NCI-H1092 treated with DMSO at 0.1 percent for 48 hours (cell line): ENCODE measurements around the gene TFAP2C.

Source experiments
- DNase-seq: peaks from one replicate; lab custom pipeline; 2025; lab: John Stamatoyannopoulos, UW

TFAP2C gene

DNA sequence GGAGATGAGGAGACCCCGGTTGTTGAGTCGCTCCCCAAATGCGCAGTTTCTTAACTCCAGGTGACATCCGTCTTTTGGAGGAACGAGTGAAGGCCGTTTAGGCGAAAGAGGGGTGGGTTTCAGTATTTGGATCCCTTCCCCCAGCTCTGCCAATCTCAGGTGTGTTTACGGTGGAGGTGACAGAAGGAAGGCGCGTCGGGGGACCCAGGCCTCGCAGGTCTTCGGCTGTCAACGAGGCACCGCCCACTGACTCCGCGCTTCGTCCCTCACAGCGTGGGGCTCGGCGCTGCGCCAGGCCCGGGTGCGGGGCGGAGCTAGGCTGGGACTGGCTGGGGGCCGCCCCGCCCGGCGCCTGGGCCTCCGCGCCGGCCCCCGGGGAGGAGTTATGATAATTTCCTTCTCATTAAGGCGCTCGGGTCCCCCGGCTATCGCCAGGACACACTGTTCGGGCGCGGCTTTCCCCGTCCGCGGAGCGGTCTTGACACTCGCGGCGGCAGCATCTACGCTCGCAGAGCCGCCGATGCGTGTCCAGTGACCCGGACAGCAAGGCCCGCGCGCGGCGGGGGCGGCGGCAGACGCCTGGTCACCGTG is at the start of gene TFAP2C:
Gene TFAP2C (plus strand): TSS at position 434 of the 591 bp plus-strand sequence. CDS start 239 bp downstream, outside the sequence.
- no peak for DNase-seq

GRCh38 chr20:56580226-56580625 is 48.9 kb upstream of the TFAP2C start:
- DNase-seq, result no peak

GRCh38 chr20:56581701-56582100 is 47.4 kb upstream of the TFAP2C start:
- no peak for DNase-seq

GRCh38 chr20:56582542-56582941 is 46.6 kb upstream of the TFAP2C start:
- no peak for DNase-seq

- no peak for DNase-seq
Observed at GRCh38 chr20:56584916-56585315, 44.2 kb upstream of the TFAP2C start.

GRCh38 chr20:56587307-56588041 is 41.6 kb upstream of the TFAP2C start:
- no peak for DNase-seq

DNA sequence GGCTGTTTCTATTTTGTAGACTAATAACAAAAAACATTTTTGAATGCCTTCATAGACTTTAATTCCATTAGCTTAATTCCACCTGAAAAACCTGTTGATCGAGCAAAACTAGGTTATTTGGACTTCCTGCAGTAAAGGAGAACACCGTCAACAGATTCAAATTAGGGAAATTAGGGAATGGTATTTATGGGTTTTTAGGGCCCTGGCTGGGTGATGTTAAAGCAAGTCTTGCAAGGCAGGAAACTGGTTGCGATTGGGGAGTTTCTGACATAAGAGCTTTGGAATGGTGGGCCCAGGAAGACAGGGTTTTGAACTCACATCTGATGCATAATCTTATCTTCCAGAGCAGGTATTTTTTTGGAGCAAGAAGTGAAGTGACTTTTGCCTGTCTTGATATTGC is 40.1 kb upstream of the TFAP2C start:
- DNase-seq, result no peak

DNA sequence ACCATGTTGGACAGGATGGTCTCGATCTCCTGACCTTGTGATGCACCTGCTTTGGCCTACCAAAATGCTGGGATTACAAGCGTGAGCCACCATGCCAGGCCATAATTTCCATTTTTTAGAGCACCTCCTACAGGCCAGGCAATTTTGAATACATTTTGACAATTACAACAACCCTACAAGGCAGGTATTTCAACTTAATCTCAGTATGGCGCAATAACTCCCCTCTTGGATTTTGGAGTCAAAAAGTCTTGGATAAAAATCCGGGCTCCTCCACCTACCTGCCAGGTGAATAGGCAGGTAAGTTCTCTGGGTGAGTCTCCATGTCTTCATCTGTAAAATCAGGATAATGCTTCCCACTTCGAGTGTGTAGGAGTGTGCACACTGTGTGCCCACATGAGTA is 39.5 kb upstream of the TFAP2C start:
- no peak for DNase-seq

DNA sequence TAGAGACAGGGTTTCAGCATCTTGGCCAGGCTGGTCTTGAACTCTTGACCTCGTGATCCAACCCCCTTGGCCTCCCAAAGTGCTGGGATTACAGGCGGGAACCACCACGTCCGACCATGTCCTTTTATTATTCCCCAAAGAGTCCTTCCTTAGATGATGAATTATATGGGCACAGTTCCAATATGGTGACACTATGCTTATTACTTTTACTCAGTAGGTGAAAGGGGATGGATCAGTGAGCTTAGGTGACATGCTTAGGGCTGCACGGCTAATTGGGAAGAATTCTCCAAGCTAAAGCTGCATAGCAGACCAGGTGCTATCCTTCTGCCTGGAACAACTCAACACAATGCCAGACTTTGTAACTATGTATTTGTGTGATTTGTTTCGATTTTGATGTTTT is 38.2 kb upstream of the TFAP2C start:
- DNase-seq, result no peak

DNA sequence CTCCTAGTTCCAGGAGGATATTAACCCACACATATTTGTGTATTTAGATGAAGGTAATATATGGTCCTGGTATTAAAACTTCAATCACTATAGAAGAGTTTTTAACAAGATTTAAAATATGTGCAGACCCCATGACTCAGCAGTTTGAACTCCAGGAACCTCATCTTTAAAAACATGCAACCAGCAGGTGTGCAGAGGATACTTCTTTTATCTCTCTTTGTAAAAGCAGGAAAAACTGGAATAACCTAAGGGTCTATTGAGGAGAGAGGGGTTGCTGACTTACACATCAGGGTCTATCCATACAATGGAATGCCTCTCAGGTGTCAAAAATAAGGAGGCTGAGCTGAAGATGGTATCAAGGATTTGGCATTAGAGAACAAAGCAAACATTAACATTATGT is 36.9 kb upstream of the TFAP2C start:
- DNase-seq, result no peak

- no peak for DNase-seq
Observed at GRCh38 chr20:56592817-56593216, 36.3 kb upstream of the TFAP2C start.

GRCh38 chr20:56595746-56596475 is 33.2 kb upstream of the TFAP2C start:
- no peak for DNase-seq

DNA sequence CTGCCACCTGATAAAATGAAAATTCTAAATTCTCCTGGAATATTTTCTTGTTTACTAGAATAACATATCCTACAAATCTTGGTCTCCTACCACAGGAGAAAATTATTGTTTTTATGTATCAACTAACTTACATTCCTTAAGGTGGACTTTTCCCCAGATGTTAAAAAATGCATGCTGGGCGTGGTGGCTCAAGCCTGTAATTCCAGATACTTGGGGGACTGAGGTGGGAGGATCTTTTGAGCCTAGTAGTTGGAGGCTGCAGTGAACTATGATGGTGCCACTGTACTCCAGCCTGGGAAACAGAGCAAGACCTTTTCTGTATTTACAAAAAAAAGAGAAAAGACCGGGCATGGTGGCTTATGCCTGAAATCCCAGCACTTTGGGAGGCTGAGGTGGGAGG is 27.9 kb upstream of the TFAP2C start:
- DNase-seq, result no peak

DNA sequence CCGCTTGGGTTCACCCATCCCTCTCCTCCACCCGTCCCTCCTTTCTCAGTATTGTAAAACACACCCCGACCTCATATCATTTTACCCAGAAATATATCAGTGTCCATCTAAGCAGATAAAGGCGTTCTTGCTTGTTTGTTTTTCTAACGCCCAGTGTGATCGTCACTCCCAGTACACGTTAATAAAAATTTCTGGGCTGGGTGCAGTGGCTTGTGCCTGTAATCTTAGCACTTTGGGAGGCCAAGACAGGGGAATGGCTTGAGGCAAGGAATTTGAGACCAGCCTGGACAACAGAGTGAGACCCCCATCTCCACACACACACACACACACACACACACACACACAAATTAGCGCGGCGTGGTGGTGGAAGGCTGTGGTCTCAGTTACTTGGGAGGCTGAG is 24.4 kb upstream of the TFAP2C start:
- DNase-seq, result no peak

GRCh38 chr20:56605261-56605996 is 23.7 kb upstream of the TFAP2C start:
- no peak for DNase-seq

DNA sequence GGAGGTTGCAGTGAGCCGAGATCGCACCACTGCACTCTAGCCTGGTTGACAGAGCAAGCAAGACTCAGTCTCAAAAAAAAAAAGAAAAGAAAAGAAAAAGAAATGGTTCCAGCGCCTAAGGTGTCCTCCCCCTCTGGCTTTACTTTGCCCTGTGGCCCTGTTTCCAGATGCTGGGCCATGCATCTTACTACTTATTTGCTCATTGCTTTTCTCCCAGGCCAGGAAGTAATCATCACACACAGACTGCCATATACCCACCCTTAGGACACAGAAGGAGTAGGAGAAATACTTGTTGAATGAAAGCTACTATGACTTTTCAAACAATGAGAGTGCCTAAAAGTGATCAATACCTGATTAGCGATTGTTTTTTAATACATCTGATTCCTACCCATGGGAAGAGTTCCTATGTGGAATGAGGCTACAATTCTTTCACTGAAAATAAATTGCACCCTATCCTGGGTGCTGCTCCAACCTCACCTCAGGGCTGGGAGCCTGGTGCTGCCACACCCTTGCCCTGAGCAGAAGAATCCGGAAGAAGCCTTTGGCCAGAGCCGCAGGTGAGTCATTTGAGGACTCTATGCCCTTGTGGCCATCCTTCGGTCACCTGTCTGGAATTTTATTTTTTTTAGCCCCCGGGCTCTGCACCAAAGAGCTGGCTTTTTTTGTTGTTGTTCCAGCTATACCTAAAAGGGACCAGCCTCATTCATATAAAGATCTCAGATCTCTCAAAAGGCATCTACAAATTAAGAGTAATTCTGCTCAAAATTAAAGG is 22.7 kb upstream of the TFAP2C start:
- DNase-seq, result no peak

- DNase-seq, result no peak
Observed at GRCh38 chr20:56607061-56607704, 21.9 kb upstream of the TFAP2C start.

DNA sequence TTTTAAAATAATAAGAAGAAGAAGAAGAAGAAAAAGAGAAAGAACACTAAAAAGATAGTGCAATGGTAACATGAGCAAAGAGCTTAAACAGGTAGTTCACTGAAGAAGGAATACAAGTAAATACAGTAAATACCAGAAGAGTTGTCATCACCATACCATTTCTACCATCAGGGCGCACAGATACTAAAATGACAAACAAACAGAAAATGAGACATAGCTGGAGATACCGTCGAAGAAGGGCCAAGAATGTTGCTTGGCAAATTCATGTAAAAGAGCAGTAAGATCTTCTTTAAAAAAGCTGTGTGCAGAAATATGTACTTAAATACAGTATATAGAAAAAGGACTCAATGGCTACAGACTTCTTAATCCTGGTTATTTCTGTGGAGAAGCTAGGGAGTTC is 20.7 kb upstream of the TFAP2C start:
- DNase-seq, result no peak

- no peak for DNase-seq
Observed at GRCh38 chr20:56609321-56609720, 19.8 kb upstream of the TFAP2C start.

GRCh38 chr20:56610098-56610497 is 19.0 kb upstream of the TFAP2C start:
- DNase-seq, result no peak

DNA sequence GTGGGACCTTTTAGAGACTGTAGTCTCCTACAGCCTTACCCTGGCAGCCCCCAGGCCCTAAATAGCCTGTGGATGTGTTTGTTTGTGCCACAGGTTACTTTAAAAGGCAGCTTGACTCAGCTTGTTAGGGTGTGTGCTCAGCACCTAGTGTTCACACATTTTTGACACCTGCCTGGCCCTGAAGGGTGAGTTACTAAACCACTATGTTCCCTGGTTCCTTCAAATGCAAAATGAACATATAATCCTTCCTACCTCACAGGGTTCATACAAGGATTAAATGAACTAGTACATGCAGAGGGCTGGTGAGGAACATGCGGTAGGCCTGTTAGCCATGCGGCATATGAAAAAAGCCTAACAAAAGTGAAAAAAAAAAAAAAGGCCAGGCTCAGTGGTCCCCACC is 14.9 kb upstream of the TFAP2C start:
- DNase-seq, result no peak
